H4 (cell line): ENCODE measurements around the gene CPAMD8. TPM values are rescaled to one million over a fixed set of nuclear protein-coding genes. Genes with fewer than 3 reads are reported as not detected.
"Not testable (repeated sequence)": the region's sequence is repeated elsewhere in the genome, so short reads cannot be mapped to it uniquely, and the experiment has no call there.

ENCODE experiments used
- DNase-seq: peaks from one replicate; pipeline ENCODE4 v3.0.0-alpha.2; 2015; ENCODE audit warnings: low spot score
- total RNA-seq: library from RNA; depleted of rRNA; stranded (reverse); fragments of >200 nt; shearing (Covaris generic); gene quantifications from 2 replicates; pipeline ENCODE4 v1.2.3, GENCODE V29; 2014

CPAMD8 gene
- total RNA-seq, 1 experiment from 2014 or later, result not detected

DNA sequence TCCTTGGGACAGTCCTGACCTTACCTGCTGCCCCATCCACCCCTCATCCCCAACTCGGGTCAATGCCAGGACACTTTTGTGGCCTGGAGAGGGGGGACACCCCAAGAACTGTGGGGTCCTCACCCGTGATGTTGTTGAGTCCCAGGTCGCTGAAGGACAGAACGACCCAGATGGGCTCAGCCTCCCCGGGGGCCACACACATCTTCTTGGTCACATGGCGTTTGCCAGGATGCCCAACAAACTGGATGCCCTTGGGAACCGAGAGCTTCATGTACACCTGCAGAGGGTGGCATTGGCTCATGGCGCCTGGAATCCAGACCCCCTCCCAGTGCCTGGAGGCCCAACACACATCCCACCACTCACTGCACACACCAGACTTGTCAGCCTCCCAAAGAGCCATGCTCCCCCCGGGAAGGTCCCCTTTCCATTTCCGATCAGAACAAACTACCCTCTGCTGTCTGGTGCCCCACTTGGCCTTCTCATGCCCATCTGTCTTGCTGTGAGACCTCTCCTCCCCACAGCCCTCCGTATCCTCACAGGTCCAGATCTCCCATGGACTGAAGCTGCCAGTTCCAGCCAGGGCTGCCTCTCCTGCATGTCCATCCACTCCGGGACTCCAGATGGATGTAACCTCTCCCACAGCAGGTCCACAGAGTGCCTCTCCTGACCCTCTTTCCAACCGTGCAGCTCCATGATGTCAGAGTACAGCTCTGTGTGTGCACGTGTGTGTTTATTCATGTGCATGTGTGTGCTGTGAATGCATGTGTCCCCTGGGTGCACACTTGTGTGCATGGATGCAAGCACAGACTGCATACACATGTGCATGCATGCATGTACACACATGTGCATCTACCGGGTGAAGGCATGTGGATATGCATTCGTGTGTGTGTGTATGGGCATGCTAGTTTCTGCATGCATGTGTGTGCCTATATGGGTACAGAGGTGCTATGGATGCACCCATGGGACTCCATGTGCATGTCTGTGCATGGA is 79.4 kb downstream of the CPAMD8 start:
- no peak for DNase-seq

GRCh38 chr19:16945762-16946465 is 80.7 kb downstream of the CPAMD8 start:
- no peak for DNase-seq

DNA sequence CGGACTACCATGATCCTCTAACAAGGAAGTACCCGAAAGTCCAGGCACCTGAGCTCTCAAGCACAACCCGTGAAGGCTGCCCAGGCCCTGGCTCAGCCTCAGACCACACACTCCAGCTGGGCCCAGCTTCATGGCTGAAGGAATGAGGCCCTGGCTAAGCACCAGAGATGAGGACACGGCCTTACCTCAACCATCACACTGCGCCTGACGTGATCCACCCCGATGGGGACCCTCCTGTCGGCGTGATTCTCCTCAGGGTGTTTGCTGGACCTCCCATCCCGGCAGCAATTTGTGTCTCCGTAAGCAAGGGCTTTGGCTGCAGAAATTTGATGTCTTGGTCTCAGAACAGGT is 81.3 kb downstream of the CPAMD8 start:
- DNase-seq, result no peak

DNA sequence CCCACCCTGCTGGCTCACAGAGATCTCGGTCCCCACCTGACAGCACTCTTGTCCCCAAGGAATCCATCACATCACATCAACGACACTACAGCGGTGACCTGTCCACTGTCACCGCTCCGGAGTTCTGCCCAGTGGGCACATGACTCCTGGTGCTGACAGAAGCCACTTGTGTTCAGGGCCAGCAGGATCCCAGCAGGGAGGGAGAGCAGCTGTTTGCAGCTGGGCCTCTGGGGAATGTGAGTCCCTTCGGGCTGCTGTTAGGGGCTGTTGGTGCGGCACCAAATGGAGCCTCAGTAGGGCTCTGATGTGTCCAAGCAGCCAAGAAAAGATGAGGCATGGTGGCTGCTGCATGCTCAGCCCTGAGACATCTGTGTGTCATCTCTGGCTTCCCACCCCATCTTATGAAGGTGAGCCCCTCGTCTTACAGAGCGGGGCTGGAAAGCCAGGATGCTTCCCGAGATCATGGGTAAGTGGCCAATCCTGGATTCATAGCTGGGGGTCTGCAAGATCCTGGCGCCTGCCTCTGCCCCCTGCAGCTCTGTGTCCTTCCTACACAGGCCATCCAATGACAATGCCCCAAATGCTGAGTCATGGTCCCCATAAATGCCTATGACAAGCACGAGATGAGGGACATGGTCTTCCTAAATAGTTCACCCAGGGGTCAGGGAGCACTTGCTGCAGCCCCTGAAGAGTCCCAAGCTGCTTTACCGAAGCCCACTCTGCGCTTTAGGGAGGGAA is 81.8 kb downstream of the CPAMD8 start:
- no peak for DNase-seq

GRCh38 chr19:16943942-16944625 is 82.5 kb downstream of the CPAMD8 start:
- no peak for DNase-seq

DNA sequence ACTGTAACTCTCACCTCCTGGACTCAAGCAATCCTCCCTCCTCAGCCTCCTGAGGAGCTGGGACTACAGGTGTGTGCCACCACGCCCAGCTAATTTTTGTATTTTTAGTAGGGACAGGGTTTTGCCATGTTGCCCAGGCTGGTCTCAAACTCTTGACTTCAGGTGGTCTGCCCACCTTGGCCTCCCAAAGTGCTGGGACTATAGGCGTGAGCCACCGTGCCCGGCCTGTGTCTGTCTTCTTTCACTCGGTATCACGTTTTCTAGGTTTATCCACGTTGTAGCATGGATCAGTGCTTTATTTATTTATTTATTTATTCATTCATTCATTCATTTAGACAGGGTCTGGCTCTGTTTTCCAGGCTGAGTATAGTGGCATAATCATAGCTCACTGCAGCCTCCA is 83.5 kb downstream of the CPAMD8 start:
- not testable (repeated sequence) for DNase-seq

- no peak for DNase-seq
Observed at GRCh38 chr19:16942583-16942982, 84.0 kb downstream of the CPAMD8 start.

GRCh38 chr19:16940626-16941025 is 86.0 kb downstream of the CPAMD8 start:
- no peak for DNase-seq

DNA sequence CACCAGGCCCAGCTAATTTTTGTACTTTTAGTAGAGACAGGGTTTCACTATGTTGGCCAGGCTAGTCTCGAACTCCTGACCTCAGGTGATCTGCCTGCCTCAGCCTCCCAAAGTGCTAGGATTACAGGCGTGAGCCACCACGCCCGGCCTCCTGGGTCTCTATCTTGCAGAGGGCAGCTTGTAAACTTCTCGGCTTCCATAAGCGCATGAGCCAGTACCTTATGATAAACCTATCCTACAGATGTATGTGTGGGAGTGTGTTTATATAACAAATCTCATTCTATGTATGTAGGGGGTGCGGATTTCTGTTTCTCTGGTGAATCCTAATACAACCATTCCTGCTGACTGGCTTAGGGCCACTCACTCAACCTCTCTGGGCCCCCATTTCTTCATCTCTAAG is 86.5 kb downstream of the CPAMD8 start:
- DNase-seq, result not testable (repeated sequence)

GRCh38 chr19:16938211-16938610 is 88.4 kb downstream of the CPAMD8 start:
- no peak for DNase-seq

- not testable (repeated sequence) for DNase-seq
Observed at GRCh38 chr19:16937796-16938195, 88.8 kb downstream of the CPAMD8 start.

DNA sequence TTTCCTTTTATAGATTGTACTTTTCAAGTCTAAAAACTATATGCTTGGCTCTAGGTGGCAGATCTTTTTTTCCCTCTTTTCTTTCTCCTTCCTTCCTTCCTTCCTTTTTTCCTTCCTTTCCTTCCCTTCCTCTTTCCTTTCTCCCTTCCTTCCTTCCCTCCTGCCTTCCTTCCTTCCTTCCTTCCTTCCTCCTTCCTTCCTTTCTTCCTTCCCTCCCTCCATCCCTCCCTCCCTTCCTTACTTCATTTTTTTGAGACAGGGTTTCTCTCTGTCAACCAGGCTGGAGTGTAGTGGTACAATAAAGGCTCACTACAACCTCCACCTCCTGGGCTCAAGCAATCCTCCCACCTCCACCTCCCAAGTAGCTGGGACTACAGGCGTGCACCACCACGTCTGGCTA is 89.7 kb downstream of the CPAMD8 start:
- no peak for DNase-seq

DNA sequence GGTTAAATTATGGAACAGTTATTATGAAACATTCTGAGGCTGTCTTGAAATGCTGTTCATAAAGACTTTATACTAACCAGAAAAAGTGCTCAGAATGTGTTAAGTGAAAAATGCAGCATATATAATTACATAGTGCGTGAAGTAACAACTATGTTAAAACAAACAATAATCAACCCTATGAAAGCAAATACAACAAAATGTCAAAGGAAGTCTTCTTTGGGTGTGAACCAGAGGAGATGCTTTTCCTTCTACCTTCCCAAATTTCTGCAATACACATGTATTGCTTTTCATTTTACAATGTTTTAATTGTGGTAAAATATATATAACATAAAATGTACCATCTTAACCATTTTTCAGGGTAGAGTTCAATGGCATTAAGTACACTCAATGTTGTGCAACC is 92.1 kb downstream of the CPAMD8 start:
- DNase-seq, result no peak

DNA sequence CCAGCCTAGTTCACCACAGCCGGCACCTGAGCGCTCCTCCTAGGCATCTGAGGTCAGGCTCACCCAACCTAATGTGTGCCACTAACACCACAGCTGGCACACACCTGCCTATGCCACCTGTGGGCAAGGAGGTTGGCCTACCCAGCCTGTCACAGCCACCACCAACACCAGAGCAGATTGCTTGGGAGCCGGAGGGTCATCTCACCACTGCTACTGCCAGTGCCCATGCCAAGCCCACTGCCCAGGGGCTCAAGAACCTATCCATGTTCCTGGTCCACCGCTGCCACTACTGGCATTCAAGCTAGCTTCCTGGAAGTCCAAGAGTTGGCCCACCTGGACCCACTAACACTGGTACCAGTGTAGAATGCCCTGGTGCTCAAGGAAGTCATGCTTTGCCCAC is 95.3 kb downstream of the CPAMD8 start:
- no peak for DNase-seq

DNA sequence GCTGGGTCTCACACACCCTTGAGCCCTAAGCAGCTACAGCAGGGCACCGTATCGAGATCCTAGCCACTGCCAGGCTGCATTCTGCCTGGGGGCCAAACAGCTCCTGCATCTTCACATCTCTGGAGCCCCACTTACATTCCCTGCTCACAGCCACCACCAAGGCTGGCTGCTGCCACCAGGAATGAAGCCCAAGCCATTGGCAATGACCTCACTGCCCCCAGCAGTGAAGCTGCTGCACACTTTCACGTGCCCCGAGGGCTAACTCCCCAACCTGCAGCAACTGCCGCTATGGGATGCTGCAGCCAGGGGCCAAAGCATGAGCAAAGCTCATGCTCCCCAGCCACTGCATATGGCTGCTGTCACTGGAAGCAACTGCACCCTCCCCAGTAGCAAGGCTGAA is 95.9 kb downstream of the CPAMD8 start:
- no peak for DNase-seq

GRCh38 chr19:16928916-16929315 is 97.7 kb downstream of the CPAMD8 start:
- no peak for DNase-seq

DNA sequence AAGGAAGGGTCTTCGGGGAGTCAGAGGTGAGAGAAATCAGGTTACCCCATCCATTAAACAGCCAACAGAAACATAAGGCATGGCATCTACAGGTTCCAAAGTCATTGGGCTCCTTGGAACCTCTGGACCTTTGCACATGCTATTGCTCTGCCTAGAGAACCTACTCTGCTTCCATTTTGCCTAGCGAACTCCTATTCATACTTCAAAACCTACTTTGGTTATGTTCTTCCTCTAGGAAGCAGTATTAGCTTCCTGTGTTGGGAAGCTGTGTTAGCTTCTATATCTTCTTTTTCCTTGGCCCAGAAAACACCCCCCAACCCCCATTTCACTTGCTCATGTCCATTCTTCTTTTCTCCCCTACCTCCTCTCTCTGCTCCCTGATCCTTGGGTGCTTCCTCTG is 98.3 kb downstream of the CPAMD8 start:
- DNase-seq, result no peak

DNA sequence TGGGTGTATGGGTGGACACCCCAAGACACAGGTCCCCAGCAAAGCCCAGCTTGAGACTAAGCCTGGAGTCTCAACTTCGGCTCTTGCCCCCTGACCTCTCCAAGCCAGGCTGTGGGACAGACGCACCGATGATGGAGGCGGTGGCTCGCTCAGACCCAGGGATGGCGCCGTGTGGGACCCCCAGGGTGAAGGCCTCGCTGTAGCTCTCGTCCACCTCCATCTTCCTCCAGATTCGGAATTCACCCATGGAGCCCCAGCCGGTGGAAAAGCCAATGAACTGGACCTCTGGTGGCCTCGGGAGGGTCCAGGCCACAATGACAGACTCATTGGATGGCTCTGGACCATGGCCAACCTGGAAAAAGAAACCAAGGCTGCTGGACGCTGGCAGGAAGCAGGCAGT is 98.7 kb downstream of the CPAMD8 start:
- no peak for DNase-seq

DNA sequence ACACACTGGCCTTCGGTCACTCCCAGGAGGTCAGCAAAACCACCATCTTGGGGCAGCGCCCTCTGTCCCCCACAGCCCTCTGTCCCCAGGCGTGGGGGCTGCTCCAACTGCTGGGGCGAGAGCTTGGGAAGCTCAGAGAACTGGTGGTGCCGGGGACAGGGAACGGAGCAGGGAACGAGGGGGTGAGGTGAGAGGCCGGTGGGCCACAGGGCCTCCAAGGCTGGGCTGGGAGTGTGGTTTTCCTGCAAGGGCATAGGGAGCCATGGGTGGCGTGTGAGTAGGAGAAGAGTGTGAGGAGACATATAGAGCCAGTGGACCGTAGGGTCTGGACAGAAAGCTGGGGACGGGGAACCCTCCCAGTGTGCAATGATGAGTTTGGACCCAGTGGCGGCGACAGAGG is 103.7 kb downstream of the CPAMD8 start:
- no peak for DNase-seq

DNA sequence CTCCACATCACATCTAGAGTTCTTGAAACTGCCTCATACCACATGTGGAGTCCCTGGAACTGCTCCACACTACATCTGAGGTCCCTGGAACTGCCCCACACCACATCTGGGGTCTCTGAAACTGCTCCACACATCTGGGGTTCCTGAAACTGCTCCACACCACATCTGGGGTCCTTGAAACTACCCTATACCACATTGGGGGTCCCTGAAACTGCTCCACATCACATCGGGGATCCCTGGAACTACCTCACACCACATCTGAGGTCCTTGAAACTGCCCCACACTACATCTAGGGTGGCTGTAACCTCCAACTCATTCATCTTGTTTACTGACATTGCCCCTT is 104.0 kb downstream of the CPAMD8 start:
- DNase-seq, result no peak

DNA sequence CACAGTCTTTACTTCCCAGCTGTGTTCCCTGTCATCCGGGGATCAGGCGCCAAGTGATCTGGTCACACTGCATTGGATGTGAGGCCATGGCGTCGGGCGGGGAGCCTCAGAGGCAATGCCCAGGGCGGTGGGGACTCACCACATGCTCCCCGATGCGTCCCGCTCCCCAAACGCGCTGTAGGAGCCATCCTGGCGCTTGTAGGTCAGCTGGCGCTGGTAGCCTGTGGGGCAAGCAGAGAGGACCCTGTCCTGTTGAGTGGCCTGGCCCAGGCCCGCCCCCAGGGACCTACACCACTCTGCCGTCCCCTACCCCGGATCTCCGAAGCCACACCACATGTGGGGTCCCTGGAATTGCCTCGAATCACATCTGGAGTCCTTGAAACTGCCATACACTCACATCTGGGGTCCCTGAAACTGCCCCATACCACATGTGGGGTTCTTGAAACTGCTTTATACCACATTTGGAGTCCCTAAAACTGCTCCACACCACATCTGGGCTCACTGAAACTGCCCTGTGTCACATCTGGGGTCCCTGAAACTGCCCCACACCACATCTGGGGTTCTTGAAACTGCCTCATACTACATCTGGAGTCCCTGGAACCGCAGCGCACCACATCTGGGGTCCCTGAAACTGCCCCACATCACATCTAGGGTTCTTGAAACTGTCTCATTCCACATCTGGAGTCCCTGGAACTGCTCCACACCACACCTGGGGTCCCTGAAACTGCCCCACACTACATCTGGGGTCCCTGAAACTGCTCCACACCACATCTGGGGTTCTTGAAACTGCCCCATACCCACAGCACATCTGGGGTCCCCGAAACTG is 104.6 kb downstream of the CPAMD8 start:
- no peak for DNase-seq
